Measurements from ENCODE around the gene VMP1. TPM values are rescaled to one million over a fixed set of nuclear protein-coding genes. Genes with fewer than 3 reads are reported as not detected.

The VMP1 gene
- total RNA-seq, 2 experiments from 2014 or later = 73.6 to 81.1 TPM

DNA sequence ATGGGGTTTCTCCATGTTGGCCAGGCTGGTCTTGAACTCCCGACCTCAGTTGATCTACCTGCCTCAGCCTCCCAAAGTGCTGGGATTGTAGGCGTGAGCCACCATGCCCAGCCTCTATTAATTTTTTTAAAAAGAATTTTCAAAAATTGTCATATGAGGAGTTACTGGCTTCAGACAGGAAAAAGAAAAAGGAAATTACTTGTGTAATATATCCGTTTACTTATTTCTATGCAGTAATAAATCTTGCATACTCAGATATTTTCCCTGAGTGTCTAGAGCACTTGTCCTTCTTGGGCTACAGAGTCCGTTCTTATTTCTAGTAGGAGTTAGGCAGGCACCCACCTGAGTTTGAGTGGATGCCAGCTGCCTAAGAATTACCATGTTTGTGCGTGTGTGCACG, 85.8 kb downstream of the VMP1 start:
- DNase-seq (no peak), ATAC-seq (ENCODE audit: poor library complexity) (no peak)
- H3K4me3 Mint-ChIP-seq = no peak overlapping the region
- TF ChIP-seq, protein P1, sequence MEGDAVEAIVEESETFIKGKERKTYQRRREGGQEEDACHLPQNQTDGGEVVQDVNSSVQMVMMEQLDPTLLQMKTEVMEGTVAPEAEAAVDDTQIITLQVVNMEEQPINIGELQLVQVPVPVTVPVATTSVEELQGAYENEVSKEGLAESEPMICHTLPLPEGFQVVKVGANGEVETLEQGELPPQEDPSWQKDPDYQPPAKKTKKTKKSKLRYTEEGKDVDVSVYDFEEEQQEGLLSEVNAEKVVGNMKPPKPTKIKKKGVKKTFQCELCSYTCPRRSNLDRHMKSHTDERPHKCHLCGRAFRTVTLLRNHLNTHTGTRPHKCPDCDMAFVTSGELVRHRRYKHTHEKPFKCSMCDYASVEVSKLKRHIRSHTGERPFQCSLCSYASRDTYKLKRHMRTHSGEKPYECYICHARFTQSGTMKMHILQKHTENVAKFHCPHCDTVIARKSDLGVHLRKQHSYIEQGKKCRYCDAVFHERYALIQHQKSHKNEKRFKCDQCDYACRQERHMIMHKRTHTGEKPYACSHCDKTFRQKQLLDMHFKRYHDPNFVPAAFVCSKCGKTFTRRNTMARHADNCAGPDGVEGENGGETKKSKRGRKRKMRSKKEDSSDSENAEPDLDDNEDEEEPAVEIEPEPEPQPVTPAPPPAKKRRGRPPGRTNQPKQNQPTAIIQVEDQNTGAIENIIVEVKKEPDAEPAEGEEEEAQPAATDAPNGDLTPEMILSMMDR (IDR thresholded peaks at IDR 0.05) = no peak
- Histone ChIP-seq H3K9me3 (ENCODE audit: control insufficient read depth in 1 of 2, insufficient read depth in 1 of 2, low read length in 2 of 2) (no peaks in the 10 kb centered on the region), H3K27ac (ENCODE audit: low read depth in 1 of 2, low read length in 2 of 2) (no peak overlapping the region), H3K4me1 (ENCODE audit: insufficient read depth, low read length) (peaks cover 16% of the 10 kb centered on the region), H3K36me3 (ENCODE audit: insufficient read depth, low read length) (no peaks in the 10 kb centered on the region), H3K4me3 (ENCODE audit: low read length) (no peak overlapping the region), H3K27me3 (ENCODE audit: control insufficient read depth in 1 of 2, insufficient read depth in 2 of 2, low read length in 2 of 2) (no peaks in the 10 kb centered on the region)
- intact Hi-C loops (cut with DNase I, micrococcal nuclease) = no loop called here
- ChIA-PET CTCF (no interaction called here), POLR2A (interaction anchor here (1.1 kb wide), 1 partner anchor 10 kb away, joined by 3 read pairs; no protein-coding TSS in a partner anchor)
- no peaks in the 10 kb centered on the region for H3K9me3 Mint-ChIP-seq
- H3K27me3 Mint-ChIP-seq = no peaks in the 10 kb centered on the region
- H3K27ac Mint-ChIP-seq = no peak overlapping the region
- peaks cover 25% of the 10 kb centered on the region for H3K36me3 Mint-ChIP-seq (ENCODE audit: low read depth)
- H3K4me1 Mint-ChIP-seq (ENCODE audit: low read depth) = peaks cover 4% of the 10 kb centered on the region

DNA sequence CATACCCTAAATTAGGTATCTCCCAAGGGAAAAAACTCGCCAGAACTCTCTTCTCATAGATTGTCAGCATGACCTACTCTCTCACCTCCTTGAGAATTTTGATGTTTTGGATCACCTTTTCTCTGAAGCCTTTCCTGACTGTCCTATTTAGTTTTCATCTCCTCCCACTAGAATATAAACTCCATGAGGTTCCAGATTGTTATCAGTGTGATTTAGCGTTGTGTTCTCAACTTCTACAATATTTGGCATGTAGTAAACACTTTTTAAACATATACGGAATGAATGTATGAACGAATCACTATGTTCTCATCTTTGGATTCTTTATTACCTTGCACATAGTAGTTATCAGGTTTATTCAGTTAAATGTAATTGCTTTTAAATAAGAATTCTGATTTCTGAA, 88.7 kb downstream of the VMP1 start:
- ChIA-PET CTCF (interaction anchor here (0.9 kb wide), 1 partner anchor 10 kb away, joined by 4 read pairs; no protein-coding TSS in a partner anchor), POLR2A (no interaction called here)
- H3K4me3 Mint-ChIP-seq = no peak overlapping the region
- H3K9me3 ChIP-seq (ENCODE audit: control insufficient read depth in 1 of 2, insufficient read depth in 1 of 2, low read length in 2 of 2) = no peaks in the 10 kb centered on the region
- no peaks in the 10 kb centered on the region for H3K27me3 Mint-ChIP-seq
- DNase-seq (no peak), ATAC-seq (ENCODE audit: poor library complexity) (no peak)
- no peak overlapping the region for H3K27ac Mint-ChIP-seq
- H3K36me3 Mint-ChIP-seq (ENCODE audit: low read depth) = peaks cover 25% of the 10 kb centered on the region
- H3K27ac ChIP-seq (ENCODE audit: low read depth in 1 of 2, low read length in 2 of 2) = no peak overlapping the region
- peaks cover 4% of the 10 kb centered on the region for H3K4me1 Mint-ChIP-seq (ENCODE audit: low read depth)
- no peaks in the 10 kb centered on the region for H3K36me3 ChIP-seq (ENCODE audit: insufficient read depth, low read length)
- no peaks in the 10 kb centered on the region for H3K27me3 ChIP-seq (ENCODE audit: control insufficient read depth in 1 of 2, insufficient read depth in 2 of 2, low read length in 2 of 2)
- H3K4me3 ChIP-seq (ENCODE audit: low read length) = no peak overlapping the region
- TF ChIP-seq, protein P1 (IDR thresholded peaks at IDR 0.05) = no peak
- H3K4me1 ChIP-seq (ENCODE audit: insufficient read depth, low read length) = peaks cover 6% of the 10 kb centered on the region
- intact Hi-C loops (cut with DNase I, micrococcal nuclease) = loop anchor here in 1 of 2 experiments (5.0 kb wide), 1 partner anchor 39 kb away; no protein-coding TSS in a partner anchor
- H3K9me3 Mint-ChIP-seq = no peaks in the 10 kb centered on the region

DNA sequence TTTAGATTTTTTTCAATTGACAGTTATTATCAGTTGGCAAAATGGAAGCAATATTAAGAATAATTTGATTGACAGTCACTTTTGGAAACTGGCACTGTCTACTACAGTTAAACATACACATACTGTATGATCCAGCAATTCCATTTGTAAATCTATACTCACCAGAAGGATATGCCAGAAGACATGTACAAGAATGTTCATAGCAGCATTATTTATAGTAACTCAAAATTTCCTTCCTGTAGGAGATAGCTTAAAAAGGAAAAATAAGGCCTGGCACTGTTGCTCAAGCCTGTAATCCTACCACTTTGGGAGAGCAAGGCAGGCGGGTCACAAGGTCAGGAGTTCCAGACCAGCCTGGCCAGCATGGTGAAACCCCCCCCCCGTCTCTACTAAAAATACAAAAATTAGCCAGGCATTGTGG, 89.3 kb downstream of the VMP1 start:
- ChIA-PET CTCF (interaction anchor here (0.9 kb wide), 1 partner anchor 10 kb away, joined by 4 read pairs; no protein-coding TSS in a partner anchor), POLR2A (no interaction called here)
- Mint-ChIP-seq H3K36me3 (ENCODE audit: low read depth) (peaks cover 23% of the 10 kb centered on the region), H3K27ac (no peak overlapping the region), H3K27me3 (no peaks in the 10 kb centered on the region), H3K9me3 (no peaks in the 10 kb centered on the region), H3K4me3 (no peak overlapping the region), H3K4me1 (ENCODE audit: low read depth) (peaks cover 4% of the 10 kb centered on the region)
- DNase-seq (no peak), ATAC-seq (ENCODE audit: poor library complexity) (no peak)
- Histone ChIP-seq H3K4me3 (ENCODE audit: low read length) (no peak overlapping the region), H3K27me3 (ENCODE audit: control insufficient read depth in 1 of 2, insufficient read depth in 2 of 2, low read length in 2 of 2) (no peaks in the 10 kb centered on the region), H3K9me3 (ENCODE audit: control insufficient read depth in 1 of 2, insufficient read depth in 1 of 2, low read length in 2 of 2) (no peaks in the 10 kb centered on the region), H3K4me1 (ENCODE audit: insufficient read depth, low read length) (peaks cover 6% of the 10 kb centered on the region), H3K36me3 (ENCODE audit: insufficient read depth, low read length) (no peaks in the 10 kb centered on the region), H3K27ac (ENCODE audit: low read depth in 1 of 2, low read length in 2 of 2) (no peak overlapping the region)
- intact Hi-C loops (cut with DNase I, micrococcal nuclease) = loop anchor here in 1 of 2 experiments (5.0 kb wide), 1 partner anchor 39 kb away; no protein-coding TSS in a partner anchor
- TF ChIP-seq, protein P1 (IDR thresholded peaks at IDR 0.05) = no peak
